Panc1 (cell line): ENCODE measurements around the gene HSPA4L. TPM values are rescaled to one million over a fixed set of nuclear protein-coding genes. Genes with fewer than 3 reads are reported as not detected.

Experiments
- ATAC-seq: fragments of 200-7000 bp; cut with Tn5 transposase; 2 replicates; pipeline ENCODE4 v1.9.1; 2020; ENCODE audit warnings: mild to moderate bottlenecking, moderate library complexity
- BruUV-seq: library from RNA; stranded (reverse); fragments of 400-500 nt; replicated peaks from 2 replicates; lab custom pipeline; 2021; lab: Mats Ljungman, UMichigan
- CTCF ChIA-PET: fragments of 300-600 bp; sonication (Branson Sonifier 250); formaldehyde crosslinking; loops from one replicate; lab custom pipeline; 2022; ENCODE audit warnings: antibody characterized with exemption; lab: Charles Lee
- POLR2A ChIA-PET: fragments of 300-600 bp; sonication (Branson Sonifier 250); formaldehyde crosslinking; loops from one replicate; lab custom pipeline; 2022; ENCODE audit warnings: antibody characterized with exemption; lab: Charles Lee
- DNase-seq: peaks from one replicate; pipeline ENCODE4 v3.0.0-alpha.2; 2010; ENCODE audit warnings: low read depth, low spot score
- H3K27ac ChIP-seq: 2 replicates; pipeline ENCODE4 v1.5.1; 2011; ENCODE audit warnings: mild to moderate bottlenecking, low read length, inconsistent platforms
- H3K27me3 ChIP-seq: fragments of 200-500 bp; sonication (Bioruptor generic); 2 replicates; pipeline ENCODE4 v1.6.0; 2014; ENCODE audit warnings: low read length, inconsistent platforms; ENCODE audit not compliant: control insufficient read depth, insufficient read depth
- H3K36me3 ChIP-seq: fragments of 200-500 bp; sonication (Bioruptor generic); 2 replicates; pipeline ENCODE4 v1.5.1; 2014; ENCODE audit warnings: inconsistent platforms, mild to moderate bottlenecking, low read length, moderate library complexity; ENCODE audit not compliant: control insufficient read depth, insufficient read depth
- H3K4me1 ChIP-seq: 2 replicates; pipeline ENCODE4 v1.5.1; 2011; ENCODE audit warnings: inconsistent platforms, mild to moderate bottlenecking, low read length, moderate library complexity; ENCODE audit not compliant: control insufficient read depth, insufficient read depth
- H3K4me3 ChIP-seq, 2 experiments: 2 replicates each; pipeline ENCODE4 v1.5.1; 2011 to 2012; ENCODE audit warnings: low read depth in 2 of 2, low read length in 2 of 2, mild to moderate bottlenecking in 2 of 2, inconsistent platforms in 1 of 2, moderate library complexity in 1 of 2
- H3K9me3 ChIP-seq: fragments of 200-500 bp; sonication (Bioruptor generic); 2 replicates; pipeline ENCODE4 v1.5.1; 2014; ENCODE audit warnings: low read depth, mild to moderate bottlenecking, inconsistent platforms, low read length, moderate library complexity; ENCODE audit not compliant: control insufficient read depth, insufficient read depth
- POLR2AphosphoS5 ChIP-seq: IDR thresholded peaks from 2 replicates; pipeline ENCODE4 v1.6.1; 2012; ENCODE audit warnings: mild to moderate bottlenecking, low read depth, low read length, moderate library complexity
- SIN3A ChIP-seq: IDR thresholded peaks from 2 replicates; pipeline ENCODE4 v1.6.1; 2012; ENCODE audit warnings: low read depth, mild to moderate bottlenecking, low read length, moderate library complexity, borderline replicate concordance; ENCODE audit not compliant: insufficient read depth
- TCF7L2 ChIP-seq: IDR thresholded peaks from 2 replicates; pipeline ENCODE4 v1.6.1; 2011; ENCODE audit warnings: mild to moderate bottlenecking, low read depth, low read length, inconsistent platforms
- in situ Hi-C: cut with HindIII; loops from 2 replicates; pipeline ENCODE4 v1.10.0; 2016; ENCODE audit warnings: low sequenced_read_pairs, low pct_unique_long_range_greater_than_20kb
- intact Hi-C: fragments of 100-400 bp; cut with micrococcal nuclease; formaldehyde crosslinking; loops from one replicate; pipeline ENCODE4 v1.10.0; 2022; ENCODE audit not compliant: unreplicated experiment
- total RNA-seq: library from RNA; stranded (reverse); gene quantifications from one replicate; pipeline ENCODE4 v1.2.1, GENCODE V29; 2021; ENCODE audit not compliant: unreplicated experiment
- TF ChIP-seq, protein P1 (sequence below), 2 experiments: IDR thresholded peaks; 2 replicates each; pipeline ENCODE4 v1.6.1; 2011 to 2012; ENCODE audit warnings: low read depth in 2 of 2, control low read depth in 1 of 2, low read length in 1 of 2, mild to moderate bottlenecking in 1 of 2, moderate library complexity in 1 of 2; ENCODE audit not compliant: insufficient read depth in 1 of 2
- TF ChIP-seq, protein P2 (sequence below): fragments of 450-650 bp; IDR thresholded peaks from 2 replicates; pipeline ENCODE4 v1.5.1; 2017; ENCODE audit warnings: mild to moderate bottlenecking

HSPA4L gene
- total RNA-seq, 1 experiment from 2014 or later, result 21.5 TPM

DNA sequence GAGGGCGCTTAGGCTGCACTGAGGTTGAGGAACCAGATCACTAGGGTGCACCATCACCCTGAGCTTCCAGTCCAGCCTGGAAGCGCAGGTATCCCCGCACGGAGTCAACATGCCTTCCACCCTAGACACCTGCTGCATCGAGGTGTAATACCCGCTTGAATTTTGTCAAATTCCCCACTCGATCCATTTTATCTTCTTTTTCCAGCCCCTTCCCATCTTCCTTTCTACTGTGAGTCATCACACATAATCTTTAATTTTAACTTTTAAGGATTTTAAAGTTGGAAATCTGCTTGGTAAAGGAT lies 99.4 kb downstream of the HSPA4L start:
- Histone ChIP-seq H3K9me3 (no peaks in the 10 kb centered on the region), H3K4me3 (peak overlapping the region; percentile 83 to 84), H3K36me3 (peaks cover 16% of the 10 kb centered on the region), H3K27ac (peak overlapping the region; percentile 96), H3K4me1 (no peaks in the 10 kb centered on the region; the same call in 1 of the 2 replicates), H3K27me3 (no peaks in the 10 kb centered on the region)
- no TSS peak for BruUV-seq
- TF ChIP-seq, protein P1, sequence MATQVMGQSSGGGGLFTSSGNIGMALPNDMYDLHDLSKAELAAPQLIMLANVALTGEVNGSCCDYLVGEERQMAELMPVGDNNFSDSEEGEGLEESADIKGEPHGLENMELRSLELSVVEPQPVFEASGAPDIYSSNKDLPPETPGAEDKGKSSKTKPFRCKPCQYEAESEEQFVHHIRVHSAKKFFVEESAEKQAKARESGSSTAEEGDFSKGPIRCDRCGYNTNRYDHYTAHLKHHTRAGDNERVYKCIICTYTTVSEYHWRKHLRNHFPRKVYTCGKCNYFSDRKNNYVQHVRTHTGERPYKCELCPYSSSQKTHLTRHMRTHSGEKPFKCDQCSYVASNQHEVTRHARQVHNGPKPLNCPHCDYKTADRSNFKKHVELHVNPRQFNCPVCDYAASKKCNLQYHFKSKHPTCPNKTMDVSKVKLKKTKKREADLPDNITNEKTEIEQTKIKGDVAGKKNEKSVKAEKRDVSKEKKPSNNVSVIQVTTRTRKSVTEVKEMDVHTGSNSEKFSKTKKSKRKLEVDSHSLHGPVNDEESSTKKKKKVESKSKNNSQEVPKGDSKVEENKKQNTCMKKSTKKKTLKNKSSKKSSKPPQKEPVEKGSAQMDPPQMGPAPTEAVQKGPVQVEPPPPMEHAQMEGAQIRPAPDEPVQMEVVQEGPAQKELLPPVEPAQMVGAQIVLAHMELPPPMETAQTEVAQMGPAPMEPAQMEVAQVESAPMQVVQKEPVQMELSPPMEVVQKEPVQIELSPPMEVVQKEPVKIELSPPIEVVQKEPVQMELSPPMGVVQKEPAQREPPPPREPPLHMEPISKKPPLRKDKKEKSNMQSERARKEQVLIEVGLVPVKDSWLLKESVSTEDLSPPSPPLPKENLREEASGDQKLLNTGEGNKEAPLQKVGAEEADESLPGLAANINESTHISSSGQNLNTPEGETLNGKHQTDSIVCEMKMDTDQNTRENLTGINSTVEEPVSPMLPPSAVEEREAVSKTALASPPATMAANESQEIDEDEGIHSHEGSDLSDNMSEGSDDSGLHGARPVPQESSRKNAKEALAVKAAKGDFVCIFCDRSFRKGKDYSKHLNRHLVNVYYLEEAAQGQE (IDR thresholded peaks at IDR 0.05; ENCODE audit: insufficient read depth in 1 of 2, low read depth in 2 of 2, low read length in 1 of 2), result no peak
- TF ChIP-seq, protein P2, sequence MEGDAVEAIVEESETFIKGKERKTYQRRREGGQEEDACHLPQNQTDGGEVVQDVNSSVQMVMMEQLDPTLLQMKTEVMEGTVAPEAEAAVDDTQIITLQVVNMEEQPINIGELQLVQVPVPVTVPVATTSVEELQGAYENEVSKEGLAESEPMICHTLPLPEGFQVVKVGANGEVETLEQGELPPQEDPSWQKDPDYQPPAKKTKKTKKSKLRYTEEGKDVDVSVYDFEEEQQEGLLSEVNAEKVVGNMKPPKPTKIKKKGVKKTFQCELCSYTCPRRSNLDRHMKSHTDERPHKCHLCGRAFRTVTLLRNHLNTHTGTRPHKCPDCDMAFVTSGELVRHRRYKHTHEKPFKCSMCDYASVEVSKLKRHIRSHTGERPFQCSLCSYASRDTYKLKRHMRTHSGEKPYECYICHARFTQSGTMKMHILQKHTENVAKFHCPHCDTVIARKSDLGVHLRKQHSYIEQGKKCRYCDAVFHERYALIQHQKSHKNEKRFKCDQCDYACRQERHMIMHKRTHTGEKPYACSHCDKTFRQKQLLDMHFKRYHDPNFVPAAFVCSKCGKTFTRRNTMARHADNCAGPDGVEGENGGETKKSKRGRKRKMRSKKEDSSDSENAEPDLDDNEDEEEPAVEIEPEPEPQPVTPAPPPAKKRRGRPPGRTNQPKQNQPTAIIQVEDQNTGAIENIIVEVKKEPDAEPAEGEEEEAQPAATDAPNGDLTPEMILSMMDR, result no peak
- TF ChIP-seq POLR2AphosphoS5 (no peak), SIN3A (no peak), TCF7L2 (no peak)
- ATAC-seq, result no peak
- intact Hi-C loops (no loop called here), in situ Hi-C loops (no loop called here)
- POLR2A ChIA-PET, result interaction anchor here (0.5 to 0.8 kb wide), 3 partner anchors 84 to 110 kb away, joined by 3 to 20 read pairs (median 7); partner anchors contain the start of genes ABHD18, HSPA4L and MFSD8
- DNase-seq, result no peak
- CTCF ChIA-PET, result no interaction called here

DNA sequence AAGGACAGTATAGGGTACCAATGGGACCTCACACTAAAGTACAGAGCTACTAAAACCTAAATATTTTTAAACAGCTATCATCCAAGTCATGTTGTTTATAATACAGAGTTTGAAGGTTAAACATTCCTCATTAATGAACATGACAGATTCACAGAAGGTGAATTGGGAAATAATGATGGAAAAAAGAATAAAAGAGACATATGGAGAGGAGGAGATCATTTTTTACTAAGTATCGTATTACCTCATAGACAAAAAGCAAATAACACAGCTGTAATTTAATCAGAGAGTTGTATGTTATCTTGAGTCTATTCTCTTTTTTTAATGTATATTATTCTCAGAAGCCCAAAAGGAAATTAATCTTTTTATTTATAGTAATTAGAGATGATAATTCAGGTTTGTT lies 106.4 kb downstream of the HSPA4L start:
- in situ Hi-C loops (no loop called here), intact Hi-C loops (no loop called here)
- BruUV-seq, result no TSS peak
- Histone ChIP-seq H3K4me1 (no peaks in the 10 kb centered on the region), H3K4me3 (no peak overlapping the region), H3K27me3 (no peaks in the 10 kb centered on the region), H3K9me3 (no peaks in the 10 kb centered on the region), H3K36me3 (peaks cover 59% of the 10 kb centered on the region), H3K27ac (no peak overlapping the region)
- ATAC-seq, result no peak
- ChIA-PET POLR2A (no interaction called here), CTCF (interaction anchor here (0.7 kb wide), 1 partner anchor 79 kb away, joined by 9 read pairs; no protein-coding TSS in a partner anchor)
- no peak for TF ChIP-seq SIN3A
- TF ChIP-seq, protein P1 (IDR thresholded peaks at IDR 0.05; ENCODE audit: insufficient read depth in 1 of 2, low read depth in 2 of 2, low read length in 1 of 2), result no peak
- no peak for TF ChIP-seq TCF7L2
- TF ChIP-seq, protein P2, result no peak
- no peak for TF ChIP-seq POLR2AphosphoS5
- DNase-seq, result no peak
